OCI-LY7 (cell line): ENCODE measurements around the gene SNX14. TPM values are rescaled to one million over a fixed set of nuclear protein-coding genes. Genes with fewer than 3 reads are reported as not detected.
A peak's percentile ranks its signal among the peaks of the same experiment; 100 is the strongest.

Experiments
- BruUV-seq: library from RNA; stranded (reverse); fragments of 400-500 nt; replicated peaks from 2 replicates; lab custom pipeline; 2021; lab: Mats Ljungman, UMichigan
- CTCF ChIA-PET: fragments of 300-600 bp; sonication (Branson Sonifier 250); formaldehyde crosslinking; loops from one replicate; lab custom pipeline; 2022; ENCODE audit warnings: antibody characterized with exemption; ENCODE audit not compliant: unreplicated experiment; lab: Charles Lee
- POLR2A ChIA-PET: fragments of 300-600 bp; sonication (Branson Sonifier 250); formaldehyde crosslinking; loops from one replicate; lab custom pipeline; 2022; ENCODE audit warnings: antibody characterized with exemption; lab: Charles Lee
- DNase-seq: peaks from one replicate; pipeline ENCODE4 v3.0.0-alpha.2; 2015; ENCODE audit warnings: low spot score
- H2AFZ ChIP-seq: fragments of 200-600 bp; sonication (generic), shearing (Covaris generic); 2 replicates; pipeline ENCODE4 v1.6.1; 2014; ENCODE audit warnings: mild to moderate bottlenecking, antibody characterized with exemption, low read length, moderate library complexity
- H3K27ac ChIP-seq: fragments of 200-600 bp; sonication (generic); 2 replicates; pipeline ENCODE4 v1.5.1; 2014; ENCODE audit warnings: mixed run types, low read depth, mild to moderate bottlenecking, moderate library complexity, low read length, inconsistent platforms; ENCODE audit not compliant: poor library complexity, severe bottlenecking
- H3K36me3 ChIP-seq: fragments of 200-600 bp; sonication (generic); 2 replicates; pipeline ENCODE4 v1.6.1; 2014; ENCODE audit warnings: mild to moderate bottlenecking, antibody characterized with exemption, low read length, moderate library complexity, mixed read lengths; ENCODE audit not compliant: insufficient read depth
- H3K4me1 ChIP-seq: fragments of 200-600 bp; sonication (generic); 2 replicates; pipeline ENCODE4 v1.5.1; 2014; ENCODE audit warnings: mild to moderate bottlenecking, low read length; ENCODE audit not compliant: insufficient read depth, poor library complexity, severe bottlenecking
- H3K4me2 ChIP-seq: fragments of 200-600 bp; sonication (generic); 2 replicates; pipeline ENCODE4 v1.6.1; 2014; ENCODE audit warnings: mild to moderate bottlenecking, low read length
- H3K4me3 ChIP-seq: fragments of 200-600 bp; sonication (generic); 2 replicates; pipeline ENCODE4 v1.5.1; 2014; ENCODE audit warnings: mild to moderate bottlenecking, low read depth, low read length; ENCODE audit not compliant: poor library complexity, severe bottlenecking
- H3K79me2 ChIP-seq: fragments of 200-600 bp; sonication (generic); 2 replicates; pipeline ENCODE4 v1.6.1; 2016; ENCODE audit warnings: low read depth, mild to moderate bottlenecking, low read length, moderate library complexity, mixed read lengths; ENCODE audit not compliant: insufficient read depth
- H3K9me2 ChIP-seq: fragments of 200-600 bp; sonication (generic); 2 replicates; pipeline ENCODE4 v1.6.1; 2016; ENCODE audit warnings: mild to moderate bottlenecking, low read length, mixed read lengths; ENCODE audit not compliant: insufficient read depth
- H3K9me3 ChIP-seq: fragments of 200-600 bp; sonication (generic); 2 replicates; pipeline ENCODE4 v1.6.1; 2014; ENCODE audit warnings: mild to moderate bottlenecking, mixed run types, low read length, mixed read lengths
- H4K20me1 ChIP-seq: fragments of 200-600 bp; sonication (generic); 2 replicates; pipeline ENCODE4 v1.6.1; 2014; ENCODE audit warnings: mild to moderate bottlenecking, antibody characterized with exemption, low read length, moderate library complexity, mixed read lengths; ENCODE audit not compliant: insufficient read depth
- CTCF ChIP-seq: fragments of 200-600 bp; sonication (generic); conservative IDR thresholded peaks from 2 replicates; pipeline ENCODE4 v1.5.1; 2014; ENCODE audit warnings: mild to moderate bottlenecking, antibody characterized with exemption, low read length, moderate library complexity, mixed read lengths
- EZH2phosphoT487 ChIP-seq: fragments of 200-600 bp; sonication (generic); IDR thresholded peaks from 2 replicates; pipeline ENCODE4 v1.6.1; 2018; ENCODE audit warnings: low read depth, borderline replicate concordance, mild to moderate bottlenecking, mixed run types, antibody characterized with exemption, low read length, moderate library complexity, mixed read lengths
- intact Hi-C: fragments of 100-400 bp; cut with micrococcal nuclease; formaldehyde crosslinking; loops from one replicate; pipeline ENCODE4 v1.10.0; 2022; ENCODE audit not compliant: unreplicated experiment
- total RNA-seq, 2 experiments: library from RNA; depleted of rRNA in 1 of 2; stranded (reverse); fragments of >200 nt in 1 of 2; shearing (Covaris generic) in 1 of 2; gene quantifications; 2 replicates each; pipeline ENCODE4 v1.2.3, GENCODE V29; 2014 to 2022

The SNX14 gene
- total RNA-seq, 2 experiments from 2014 or later, result 73.4 to 75.3 TPM

DNA sequence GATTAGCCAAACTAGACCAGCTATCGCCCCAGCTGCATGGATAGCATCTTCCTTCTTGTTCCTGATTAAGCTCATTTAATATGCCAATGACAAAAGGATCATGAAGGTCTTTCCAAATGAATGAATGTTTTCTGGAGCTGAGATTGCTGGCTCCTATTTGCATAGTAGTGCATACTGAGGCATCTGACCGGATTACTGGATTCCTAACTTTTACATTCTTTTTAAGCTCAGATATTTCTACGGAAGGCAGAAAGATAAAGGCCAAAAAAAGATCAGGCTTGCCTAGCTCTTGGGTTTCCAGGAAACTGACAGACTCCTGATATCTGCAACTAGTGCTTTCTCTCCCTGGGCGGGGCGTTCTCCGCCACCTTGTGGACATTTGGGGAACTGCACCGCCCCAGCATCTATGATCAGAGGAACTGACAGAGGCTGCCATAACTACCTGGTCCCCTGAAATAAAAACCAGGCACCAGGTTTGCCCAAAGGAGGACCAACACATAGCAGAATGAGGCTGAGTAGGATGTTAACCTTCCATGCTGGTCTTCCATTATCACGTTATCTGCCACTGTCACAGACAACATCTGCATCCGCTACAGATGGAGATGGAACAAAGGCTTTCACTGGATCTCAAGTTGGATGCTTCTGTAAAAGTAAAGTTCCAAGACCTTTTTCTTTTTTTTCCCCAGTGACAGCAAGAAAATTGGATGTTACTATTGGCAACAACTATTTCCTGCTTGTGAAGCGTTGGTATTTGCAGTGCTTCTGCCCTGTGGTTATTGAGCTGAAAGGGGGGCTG lies 110.6 kb downstream of the SNX14 start:
- CTCF ChIA-PET, result interaction anchor here (0.7 to 1.2 kb wide), 6 partner anchors 10 to 131 kb away, joined by 3 to 6 read pairs (median 4); no protein-coding TSS in a partner anchor
- H2AFZ ChIP-seq, result peak overlapping the region; percentile 52; the same call in 1 of the 2 replicates

DNA sequence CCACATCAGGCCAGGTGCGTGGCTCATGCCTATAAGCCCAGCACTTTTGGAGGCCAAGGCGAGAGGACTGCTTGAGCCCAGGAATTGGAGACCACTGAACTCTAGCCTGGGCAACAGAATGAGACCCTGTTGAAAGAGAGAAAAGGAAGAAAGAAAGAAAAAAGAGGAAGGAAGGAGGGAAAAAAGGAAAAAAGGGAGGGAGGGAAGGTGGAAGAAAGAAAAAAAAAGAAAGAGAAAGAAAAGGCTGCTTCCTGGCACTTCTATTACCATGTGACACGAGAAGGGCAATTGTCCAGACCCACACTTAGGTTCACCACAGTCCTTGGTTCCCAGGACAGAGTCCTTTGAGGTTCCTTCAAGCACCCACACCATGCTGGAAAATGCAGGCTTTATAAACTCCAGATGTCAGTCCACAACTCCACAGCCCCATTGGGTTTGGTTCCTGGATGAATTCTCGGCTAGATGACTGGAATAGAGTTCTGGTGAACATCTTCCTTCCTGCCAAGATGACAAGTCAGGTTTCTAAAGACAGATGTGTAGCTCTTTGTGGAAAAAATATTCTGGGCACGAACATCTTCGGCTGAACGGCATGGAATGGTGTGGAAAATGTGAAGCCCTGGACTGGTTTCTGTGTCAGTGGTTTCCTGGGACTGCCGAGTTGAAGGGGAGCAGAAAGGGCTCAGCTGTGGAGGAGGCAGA lies 111.3 kb downstream of the SNX14 start:
- no peak for TF ChIP-seq CTCF
- TF ChIP-seq EZH2phosphoT487, result no peak
- no peak for DNase-seq
- Histone ChIP-seq H3K4me2 (no peak overlapping the region), H3K4me1 (no peaks in the 10 kb centered on the region), H3K9me3 (no peaks in the 10 kb centered on the region), H3K27ac (no peak overlapping the region), H3K36me3 (no peaks in the 10 kb centered on the region), H3K79me2 (no peaks in the 10 kb centered on the region), H3K4me3 (no peak overlapping the region), H4K20me1 (no peaks in the 10 kb centered on the region), H3K9me2 (no peaks in the 10 kb centered on the region), H2AFZ (peak overlapping the region; percentile 52; the same call in 1 of the 2 replicates)
- BruUV-seq, result no TSS peak
- ChIA-PET CTCF (interaction anchor here (0.6 to 1.2 kb wide), 7 partner anchors 10 to 1914 kb away, joined by 3 to 6 read pairs (median 3); no protein-coding TSS in a partner anchor), POLR2A (interaction anchor here (0.5 to 1.4 kb wide), 5 partner anchors 20 to 1975 kb away, joined by 3 to 4 read pairs (median 3); no protein-coding TSS in a partner anchor)
- intact Hi-C loops, result no loop called here

More for the DNA sequence above, 110.6 kb downstream of the SNX14 start:
- Histone ChIP-seq H3K4me3 (no peak overlapping the region), H3K4me1 (no peaks in the 10 kb centered on the region), H3K27ac (no peak overlapping the region), H3K36me3 (no peaks in the 10 kb centered on the region), H3K4me2 (no peak overlapping the region), H3K9me3 (no peaks in the 10 kb centered on the region), H3K9me2 (no peaks in the 10 kb centered on the region), H3K79me2 (no peaks in the 10 kb centered on the region), H4K20me1 (no peaks in the 10 kb centered on the region)
- intact Hi-C loops, result loop anchor here (1.0 kb wide), 1 partner anchor 128 kb away; no protein-coding TSS in a partner anchor
- TF ChIP-seq CTCF (peak; percentile 99), EZH2phosphoT487 (no peak)
- DNase-seq, result peak; percentile 71
- BruUV-seq, result no TSS peak
- POLR2A ChIA-PET, result interaction anchor here (0.5 to 1.4 kb wide), 7 partner anchors 12 to 152 kb away, joined by 3 to 4 read pairs (median 3); no protein-coding TSS in a partner anchor
